ENCODE measurements around the gene FGD1. TPM values are rescaled to one million over a fixed set of nuclear protein-coding genes. Genes with fewer than 3 reads are reported as not detected.

Gene FGD1
- total and polyA plus RNA-seq, 8 donors: 5.3 to 21.2 (median 17.0) TPM

GRCh38 chrX:54427837-54428424 lies 68.1 kb downstream of the FGD1 start:
- Histone ChIP-seq H3K4me3 (no peak overlapping the region), H3K9me3 (no peaks in the 10 kb centered on the region), H3K27me3 (no peaks in the 10 kb centered on the region), H3K4me1 (no peaks in the 10 kb centered on the region), H3K27ac (no peak overlapping the region), H3K36me3 (no peaks in the 10 kb centered on the region)
- TF ChIP-seq, protein P1, sequence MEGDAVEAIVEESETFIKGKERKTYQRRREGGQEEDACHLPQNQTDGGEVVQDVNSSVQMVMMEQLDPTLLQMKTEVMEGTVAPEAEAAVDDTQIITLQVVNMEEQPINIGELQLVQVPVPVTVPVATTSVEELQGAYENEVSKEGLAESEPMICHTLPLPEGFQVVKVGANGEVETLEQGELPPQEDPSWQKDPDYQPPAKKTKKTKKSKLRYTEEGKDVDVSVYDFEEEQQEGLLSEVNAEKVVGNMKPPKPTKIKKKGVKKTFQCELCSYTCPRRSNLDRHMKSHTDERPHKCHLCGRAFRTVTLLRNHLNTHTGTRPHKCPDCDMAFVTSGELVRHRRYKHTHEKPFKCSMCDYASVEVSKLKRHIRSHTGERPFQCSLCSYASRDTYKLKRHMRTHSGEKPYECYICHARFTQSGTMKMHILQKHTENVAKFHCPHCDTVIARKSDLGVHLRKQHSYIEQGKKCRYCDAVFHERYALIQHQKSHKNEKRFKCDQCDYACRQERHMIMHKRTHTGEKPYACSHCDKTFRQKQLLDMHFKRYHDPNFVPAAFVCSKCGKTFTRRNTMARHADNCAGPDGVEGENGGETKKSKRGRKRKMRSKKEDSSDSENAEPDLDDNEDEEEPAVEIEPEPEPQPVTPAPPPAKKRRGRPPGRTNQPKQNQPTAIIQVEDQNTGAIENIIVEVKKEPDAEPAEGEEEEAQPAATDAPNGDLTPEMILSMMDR (IDR thresholded peaks at IDR 0.05): no peak
- DNase-seq (no peak), ATAC-seq (no peak)
- intact Hi-C loops (cut with DNase I): no loop called here

DNA sequence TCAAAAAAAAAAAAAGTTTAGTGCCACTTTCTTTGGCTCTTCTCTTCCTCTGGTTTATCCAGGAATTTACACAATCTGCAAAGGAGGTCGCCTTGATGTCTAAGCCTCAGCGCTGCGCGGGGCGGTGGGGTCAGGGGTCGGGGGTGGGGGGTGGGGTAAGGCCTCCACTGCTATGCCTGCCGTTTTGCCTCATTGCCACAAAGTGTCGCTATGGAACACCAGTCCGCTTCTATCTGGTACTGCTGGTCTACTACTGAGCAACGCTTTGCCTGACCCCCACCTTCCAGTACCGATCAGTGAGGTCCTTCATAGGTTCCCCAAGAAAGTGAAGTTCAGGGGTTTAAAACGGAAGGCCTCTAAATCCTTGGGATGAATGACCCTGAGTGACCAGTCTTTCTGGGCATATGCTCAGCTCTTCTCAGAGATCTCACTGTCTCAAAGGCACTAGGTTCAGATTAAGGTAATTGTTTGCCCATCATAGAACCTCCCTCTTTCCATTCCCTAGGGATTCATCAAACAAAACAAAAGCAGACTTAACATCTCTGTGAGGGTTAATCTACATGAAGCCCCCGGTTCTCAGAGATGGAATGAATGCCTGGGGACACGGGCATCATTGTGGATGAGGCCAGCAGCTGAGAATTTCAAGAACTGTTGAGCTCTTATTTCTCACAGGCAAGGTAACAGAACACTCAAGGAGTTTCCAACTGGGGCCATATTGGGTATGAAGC lies 72.7 kb downstream of the FGD1 start:
- Histone ChIP-seq H3K27me3 (no peaks in the 10 kb centered on the region), H3K27ac (no peak overlapping the region), H3K36me3 (no peaks in the 10 kb centered on the region), H3K4me1 (no peaks in the 10 kb centered on the region), H3K4me3 (no peak overlapping the region), H3K9me3 (no peaks in the 10 kb centered on the region)
- ATAC-seq: no peak
- DNase-seq: no peak
- TF ChIP-seq, protein P1 (IDR thresholded peaks at IDR 0.05): no peak
- intact Hi-C loops (cut with DNase I): no loop called here

GRCh38 chrX:54422168-54422567 lies 73.9 kb downstream of the FGD1 start:
- ATAC-seq: no peak
- no peaks in the 10 kb centered on the region for H3K4me1 ChIP-seq
- H3K9me3 ChIP-seq: no peaks in the 10 kb centered on the region
- H3K36me3 ChIP-seq: no peaks in the 10 kb centered on the region
- H3K27ac ChIP-seq: no peak overlapping the region
- TF ChIP-seq, protein P1 (IDR thresholded peaks at IDR 0.05): no peak
- H3K27me3 ChIP-seq: no peaks in the 10 kb centered on the region
- intact Hi-C loops (cut with DNase I): no loop called here
- DNase-seq: no peak
- H3K4me3 ChIP-seq: no peak overlapping the region

- no peak overlapping the region for H3K4me3 ChIP-seq
These were observed 76.3 kb downstream of the FGD1 start for GRCh38 chrX:54419559-54420302.

More at GRCh38 chrX:54419559-54420302, 76.3 kb downstream of the FGD1 start:
- DNase-seq (no peak), ATAC-seq (no peak)
- no peaks in the 10 kb centered on the region for H3K36me3 ChIP-seq
- peaks cover 0 to 7% of the 10 kb centered on the region in 2 donors for H3K27me3 ChIP-seq
- H3K9me3 ChIP-seq: no peaks in the 10 kb centered on the region
- no peaks in the 10 kb centered on the region for H3K4me1 ChIP-seq
- no peak overlapping the region for H3K27ac ChIP-seq
- intact Hi-C loops (cut with DNase I): no loop called here
- TF ChIP-seq, protein P1 (IDR thresholded peaks at IDR 0.05): no peak

All from left lung (tissue), 10 donors.